ENCODE measurements around the gene SLIT3. TPM values are rescaled to one million over a fixed set of nuclear protein-coding genes. Genes with fewer than 3 reads are reported as not detected.

Gene SLIT3
- total and polyA plus RNA-seq, 2 donors = 8.4 to 9.2 TPM

- DNase-seq (ENCODE audit: low read depth in 6 of 9, low spot score in 9 of 9) = no peak
- WGBS = 93% methylated on average over 4 of the region's 4 CpGs
- no peak overlapping the region for H3K4me3 ChIP-seq (ENCODE audit: low read length in 2 of 2)
- no peak overlapping the region for H3K27ac ChIP-seq (ENCODE audit: low read depth in 1 of 2, low read length in 1 of 2)
- H3K4me1 ChIP-seq (ENCODE audit: control insufficient read depth in 2 of 2, insufficient read depth in 2 of 2, low read length in 2 of 2) = peaks cover 3 to 25% of the 10 kb centered on the region in 2 donors
- H3K9me3 ChIP-seq (ENCODE audit: control insufficient read depth in 2 of 2, insufficient read depth in 1 of 2, low read length in 1 of 2) = no peaks in the 10 kb centered on the region
- H3K27me3 ChIP-seq (ENCODE audit: control insufficient read depth in 2 of 2, insufficient read depth in 1 of 2, low read length in 1 of 2) = no peaks in the 10 kb centered on the region
- H3K36me3 ChIP-seq (ENCODE audit: control insufficient read depth in 2 of 2, insufficient read depth in 2 of 2, low read length in 1 of 2) = no peaks in the 10 kb centered on the region
These were observed 512.8 kb downstream of the SLIT3 start for GRCh38 chr5:168788107-168788506.

GRCh38 chr5:168786147-168786546 lies 514.8 kb downstream of the SLIT3 start:
- Histone ChIP-seq H3K9me3 (ENCODE audit: control insufficient read depth in 2 of 2, insufficient read depth in 1 of 2, low read length in 1 of 2) (no peaks in the 10 kb centered on the region), H3K27me3 (ENCODE audit: control insufficient read depth in 2 of 2, insufficient read depth in 1 of 2, low read length in 1 of 2) (no peaks in the 10 kb centered on the region), H3K36me3 (ENCODE audit: control insufficient read depth in 2 of 2, insufficient read depth in 2 of 2, low read length in 1 of 2) (no peaks in the 10 kb centered on the region), H3K4me3 (ENCODE audit: low read length in 2 of 2) (no peak overlapping the region), H3K27ac (ENCODE audit: low read depth in 1 of 2, low read length in 1 of 2) (no peak overlapping the region), H3K4me1 (ENCODE audit: control insufficient read depth in 2 of 2, insufficient read depth in 2 of 2, low read length in 2 of 2) (peaks cover 3 to 24% of the 10 kb centered on the region in 2 donors)
- 89% methylated on average over 3 of the region's 3 CpGs for WGBS
- no peak for DNase-seq (ENCODE audit: low read depth in 6 of 9, low spot score in 9 of 9)

- Histone ChIP-seq H3K27me3 (ENCODE audit: control insufficient read depth in 2 of 2, insufficient read depth in 1 of 2, low read length in 1 of 2) (no peaks in the 10 kb centered on the region), H3K4me3 (ENCODE audit: low read length in 2 of 2) (no peak overlapping the region), H3K4me1 (ENCODE audit: control insufficient read depth in 2 of 2, insufficient read depth in 2 of 2, low read length in 2 of 2) (peaks cover 3 to 9% of the 10 kb centered on the region in 2 donors), H3K27ac (ENCODE audit: low read depth in 1 of 2, low read length in 1 of 2) (no peak overlapping the region), H3K36me3 (ENCODE audit: control insufficient read depth in 2 of 2, insufficient read depth in 2 of 2, low read length in 1 of 2) (no peaks in the 10 kb centered on the region), H3K9me3 (ENCODE audit: control insufficient read depth in 2 of 2, insufficient read depth in 1 of 2, low read length in 1 of 2) (no peaks in the 10 kb centered on the region)
- WGBS = 74% methylated on average over 4 of the region's 4 CpGs
- DNase-seq (ENCODE audit: low read depth in 6 of 9, low spot score in 9 of 9) = peak in 2 of 9 donors; percentile 4 to 11
These were observed 516.5 kb downstream of the SLIT3 start for GRCh38 chr5:168784454-168784853.

GRCh38 chr5:168781941-168782571 lies 518.9 kb downstream of the SLIT3 start:
- no peak for DNase-seq (ENCODE audit: low read depth in 6 of 9, low spot score in 9 of 9)
- Histone ChIP-seq H3K9me3 (ENCODE audit: control insufficient read depth in 2 of 2, insufficient read depth in 1 of 2, low read length in 1 of 2) (no peaks in the 10 kb centered on the region), H3K4me3 (ENCODE audit: low read length in 2 of 2) (no peak overlapping the region), H3K27ac (ENCODE audit: low read depth in 1 of 2, low read length in 1 of 2) (no peak overlapping the region), H3K4me1 (ENCODE audit: control insufficient read depth in 2 of 2, insufficient read depth in 2 of 2, low read length in 2 of 2) (peaks cover 3 to 9% of the 10 kb centered on the region in 2 donors), H3K36me3 (ENCODE audit: control insufficient read depth in 2 of 2, insufficient read depth in 2 of 2, low read length in 1 of 2) (no peaks in the 10 kb centered on the region), H3K27me3 (ENCODE audit: control insufficient read depth in 2 of 2, insufficient read depth in 1 of 2, low read length in 1 of 2) (no peaks in the 10 kb centered on the region)
- 81% methylated on average over 10 of the region's 10 CpGs for WGBS

- no peak overlapping the region for H3K27ac ChIP-seq (ENCODE audit: low read depth in 1 of 2, low read length in 1 of 2)
- H3K36me3 ChIP-seq (ENCODE audit: control insufficient read depth in 2 of 2, insufficient read depth in 2 of 2, low read length in 1 of 2) = no peaks in the 10 kb centered on the region
- no peak for DNase-seq (ENCODE audit: low read depth in 6 of 9, low spot score in 9 of 9)
- peaks cover 3 to 9% of the 10 kb centered on the region in 2 donors for H3K4me1 ChIP-seq (ENCODE audit: control insufficient read depth in 2 of 2, insufficient read depth in 2 of 2, low read length in 2 of 2)
- WGBS = 96% methylated on average over 3 of the region's 3 CpGs
- H3K27me3 ChIP-seq (ENCODE audit: control insufficient read depth in 2 of 2, insufficient read depth in 1 of 2, low read length in 1 of 2) = no peaks in the 10 kb centered on the region
- H3K4me3 ChIP-seq (ENCODE audit: low read length in 2 of 2) = no peak overlapping the region
- no peaks in the 10 kb centered on the region for H3K9me3 ChIP-seq (ENCODE audit: control insufficient read depth in 2 of 2, insufficient read depth in 1 of 2, low read length in 1 of 2)
These were observed 520.1 kb downstream of the SLIT3 start for GRCh38 chr5:168780888-168781287.

GRCh38 chr5:168779333-168779732 lies 521.6 kb downstream of the SLIT3 start:
- Histone ChIP-seq H3K4me3 (ENCODE audit: low read length in 2 of 2) (no peak overlapping the region), H3K27ac (ENCODE audit: low read depth in 1 of 2, low read length in 1 of 2) (no peak overlapping the region), H3K4me1 (ENCODE audit: control insufficient read depth in 2 of 2, insufficient read depth in 2 of 2, low read length in 2 of 2) (peaks cover 0 to under 1% of the 10 kb centered on the region in 2 donors), H3K27me3 (ENCODE audit: control insufficient read depth in 2 of 2, insufficient read depth in 1 of 2, low read length in 1 of 2) (no peaks in the 10 kb centered on the region), H3K36me3 (ENCODE audit: control insufficient read depth in 2 of 2, insufficient read depth in 2 of 2, low read length in 1 of 2) (no peaks in the 10 kb centered on the region), H3K9me3 (ENCODE audit: control insufficient read depth in 2 of 2, insufficient read depth in 1 of 2, low read length in 1 of 2) (no peaks in the 10 kb centered on the region)
- DNase-seq (ENCODE audit: low read depth in 6 of 9, low spot score in 9 of 9) = no peak
- 97% methylated on average over 3 of the region's 3 CpGs for WGBS

GRCh38 chr5:168778536-168778935 lies 522.4 kb downstream of the SLIT3 start:
- DNase-seq (ENCODE audit: low read depth in 6 of 9, low spot score in 9 of 9) = no peak
- Histone ChIP-seq H3K27ac (ENCODE audit: low read depth in 1 of 2, low read length in 1 of 2) (no peak overlapping the region), H3K4me1 (ENCODE audit: control insufficient read depth in 2 of 2, insufficient read depth in 2 of 2, low read length in 2 of 2) (no peaks in the 10 kb centered on the region), H3K27me3 (ENCODE audit: control insufficient read depth in 2 of 2, insufficient read depth in 1 of 2, low read length in 1 of 2) (no peaks in the 10 kb centered on the region), H3K9me3 (ENCODE audit: control insufficient read depth in 2 of 2, insufficient read depth in 1 of 2, low read length in 1 of 2) (no peaks in the 10 kb centered on the region), H3K4me3 (ENCODE audit: low read length in 2 of 2) (no peak overlapping the region), H3K36me3 (ENCODE audit: control insufficient read depth in 2 of 2, insufficient read depth in 2 of 2, low read length in 1 of 2) (no peaks in the 10 kb centered on the region)
- WGBS = 97% methylated on average over 10 of the region's 10 CpGs

GRCh38 chr5:168777651-168778050 lies 523.3 kb downstream of the SLIT3 start:
- Histone ChIP-seq H3K4me1 (ENCODE audit: control insufficient read depth in 2 of 2, insufficient read depth in 2 of 2, low read length in 2 of 2) (no peaks in the 10 kb centered on the region), H3K27me3 (ENCODE audit: control insufficient read depth in 2 of 2, insufficient read depth in 1 of 2, low read length in 1 of 2) (no peaks in the 10 kb centered on the region), H3K27ac (ENCODE audit: low read depth in 1 of 2, low read length in 1 of 2) (no peak overlapping the region), H3K9me3 (ENCODE audit: control insufficient read depth in 2 of 2, insufficient read depth in 1 of 2, low read length in 1 of 2) (no peaks in the 10 kb centered on the region), H3K4me3 (ENCODE audit: low read length in 2 of 2) (no peak overlapping the region), H3K36me3 (ENCODE audit: control insufficient read depth in 2 of 2, insufficient read depth in 2 of 2, low read length in 1 of 2) (no peaks in the 10 kb centered on the region)
- no peak for DNase-seq (ENCODE audit: low read depth in 6 of 9, low spot score in 9 of 9)
- 97% methylated on average over 2 of the region's 2 CpGs for WGBS

- no peak overlapping the region for H3K27ac ChIP-seq (ENCODE audit: low read depth in 1 of 2, low read length in 1 of 2)
- H3K4me3 ChIP-seq (ENCODE audit: low read length in 2 of 2) = no peak overlapping the region
- no peaks in the 10 kb centered on the region for H3K27me3 ChIP-seq (ENCODE audit: control insufficient read depth in 2 of 2, insufficient read depth in 1 of 2, low read length in 1 of 2)
- no peaks in the 10 kb centered on the region for H3K9me3 ChIP-seq (ENCODE audit: control insufficient read depth in 2 of 2, insufficient read depth in 1 of 2, low read length in 1 of 2)
- no peaks in the 10 kb centered on the region for H3K4me1 ChIP-seq (ENCODE audit: control insufficient read depth in 2 of 2, insufficient read depth in 2 of 2, low read length in 2 of 2)
- H3K36me3 ChIP-seq (ENCODE audit: control insufficient read depth in 2 of 2, insufficient read depth in 2 of 2, low read length in 1 of 2) = no peaks in the 10 kb centered on the region
- WGBS = 91% methylated on average over 9 of the region's 9 CpGs
- no peak for DNase-seq (ENCODE audit: low read depth in 6 of 9, low spot score in 9 of 9)
These were observed 524.9 kb downstream of the SLIT3 start for GRCh38 chr5:168776070-168776469.

Data from thymus (tissue), 11 donors.